Coronary artery (tissue), 2 donors: ENCODE measurements around the gene HOXA13.

Source experiments
- DNase-seq: peaks from one replicate; pipeline ENCODE4 v3.0.0-alpha.2; 2017; ENCODE audit warnings: low spot score
- H3K27ac ChIP-seq, 2 donors: fragments of 200-600 bp; sonication (generic); one replicate each; pipeline ENCODE4 v1.5.1; 2016 to 2019
- H3K4me3 ChIP-seq: fragments of 200-600 bp; sonication (generic); 2 replicates; pipeline ENCODE4 v1.5.1; 2016; ENCODE audit warnings: mild to moderate bottlenecking, moderate library complexity
- TF ChIP-seq, protein P1 (sequence below): fragments of 200-600 bp; sonication (generic); IDR thresholded peaks from one replicate; pipeline ENCODE4 v1.5.1; 2019; ENCODE audit warnings: antibody characterized with exemption

HOXA13 gene

DNA sequence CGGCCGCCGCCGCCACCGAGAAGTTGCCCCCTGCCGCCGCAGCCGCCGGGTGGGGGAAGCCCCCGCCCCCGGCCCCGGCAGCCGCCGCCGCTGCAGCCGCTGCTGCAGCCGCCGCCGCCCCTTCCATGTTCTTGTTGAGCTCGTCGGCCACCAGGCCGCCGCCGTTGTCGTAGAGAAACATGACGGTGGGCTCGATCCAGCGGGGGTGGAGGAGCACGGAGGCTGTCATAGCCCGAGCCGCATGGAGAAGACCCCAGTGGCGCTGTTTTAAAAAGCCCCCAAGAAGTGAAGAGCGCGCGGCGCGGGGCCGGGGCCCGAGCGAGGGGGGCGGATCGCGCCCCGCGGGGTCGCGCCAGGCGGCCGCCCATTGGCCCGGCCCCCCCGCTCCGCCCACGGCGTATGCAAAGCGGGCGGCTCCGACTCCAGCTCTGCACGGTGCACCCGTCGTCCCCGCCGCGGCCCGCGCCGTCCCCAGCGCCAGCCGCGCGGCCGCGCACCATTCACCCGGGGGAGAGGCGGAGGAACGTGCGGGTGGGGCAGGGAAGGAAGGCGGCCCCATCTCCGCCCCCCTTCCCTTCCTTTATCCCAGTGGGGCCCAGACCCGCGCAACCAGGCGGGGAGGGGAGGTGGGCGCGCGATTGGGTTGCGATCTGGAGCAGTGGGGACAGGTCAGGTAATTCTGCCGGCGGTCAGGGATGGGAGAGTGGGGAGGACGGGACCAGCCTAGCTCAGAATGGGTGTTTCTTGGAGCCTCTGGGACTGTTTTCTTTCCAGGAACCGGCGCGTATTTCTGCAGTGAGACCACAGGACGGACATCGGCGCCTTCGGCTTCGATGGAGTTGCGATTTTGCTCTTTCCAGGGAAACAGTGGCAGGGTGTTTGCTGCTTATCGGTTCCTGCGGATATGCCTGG lies at the start of gene HOXA13:
Gene HOXA13, minus strand, starts transcription at position 243 of the 912 bp plus-strand sequence. Its CDS starts 14 bp downstream, at position 229.
- DNase-seq: peak; percentile 62
- TF ChIP-seq, protein P1, sequence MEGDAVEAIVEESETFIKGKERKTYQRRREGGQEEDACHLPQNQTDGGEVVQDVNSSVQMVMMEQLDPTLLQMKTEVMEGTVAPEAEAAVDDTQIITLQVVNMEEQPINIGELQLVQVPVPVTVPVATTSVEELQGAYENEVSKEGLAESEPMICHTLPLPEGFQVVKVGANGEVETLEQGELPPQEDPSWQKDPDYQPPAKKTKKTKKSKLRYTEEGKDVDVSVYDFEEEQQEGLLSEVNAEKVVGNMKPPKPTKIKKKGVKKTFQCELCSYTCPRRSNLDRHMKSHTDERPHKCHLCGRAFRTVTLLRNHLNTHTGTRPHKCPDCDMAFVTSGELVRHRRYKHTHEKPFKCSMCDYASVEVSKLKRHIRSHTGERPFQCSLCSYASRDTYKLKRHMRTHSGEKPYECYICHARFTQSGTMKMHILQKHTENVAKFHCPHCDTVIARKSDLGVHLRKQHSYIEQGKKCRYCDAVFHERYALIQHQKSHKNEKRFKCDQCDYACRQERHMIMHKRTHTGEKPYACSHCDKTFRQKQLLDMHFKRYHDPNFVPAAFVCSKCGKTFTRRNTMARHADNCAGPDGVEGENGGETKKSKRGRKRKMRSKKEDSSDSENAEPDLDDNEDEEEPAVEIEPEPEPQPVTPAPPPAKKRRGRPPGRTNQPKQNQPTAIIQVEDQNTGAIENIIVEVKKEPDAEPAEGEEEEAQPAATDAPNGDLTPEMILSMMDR: no peak
- peak within 1 kb of the TSS; percentile 65 for H3K4me3 ChIP-seq
- no peak within 1 kb of the TSS for H3K27ac ChIP-seq

DNA sequence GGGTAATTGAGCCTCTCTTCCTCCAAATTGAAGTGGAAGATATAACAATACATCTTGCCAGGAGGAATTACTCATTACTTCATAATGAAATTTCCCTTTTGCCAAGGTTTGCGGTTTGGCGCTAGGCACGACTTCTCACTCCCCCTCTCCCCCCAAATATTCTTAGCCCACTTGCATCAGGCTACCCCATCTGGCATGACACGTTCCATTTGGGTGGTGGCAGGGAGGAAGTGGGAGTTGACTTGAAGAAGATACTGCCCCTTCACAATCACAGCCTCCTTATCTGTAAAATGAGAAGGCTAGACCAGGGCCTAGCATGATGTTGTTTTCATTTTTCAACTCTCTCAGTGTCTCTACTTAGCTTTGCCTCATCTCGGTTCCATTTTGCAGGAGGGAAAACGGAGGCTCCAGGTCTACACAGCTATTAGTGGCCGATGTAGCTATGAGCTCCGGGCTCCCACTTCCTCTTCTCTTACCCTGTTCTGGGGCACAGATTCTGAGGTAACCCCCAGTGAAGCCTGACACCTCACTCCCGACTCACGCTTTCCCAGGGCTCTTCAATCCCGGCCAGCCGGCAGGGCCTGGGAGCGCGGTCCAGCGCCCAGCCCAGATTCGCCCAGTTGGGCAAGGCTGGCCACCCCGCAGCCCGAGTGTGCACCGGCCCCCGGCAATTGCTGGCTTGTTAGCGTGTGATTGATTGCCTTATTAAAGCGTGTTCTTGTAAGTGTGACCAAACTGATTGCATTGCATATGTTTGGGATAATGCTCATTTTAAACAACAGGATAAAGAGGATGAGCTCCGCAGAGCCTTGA lies 49.2 kb upstream of the HOXA13 start:
- Histone ChIP-seq H3K27ac (no peak overlapping the region), H3K4me3 (no peak overlapping the region)
- TF ChIP-seq, protein P1: no peak
- no peak for DNase-seq

DNA sequence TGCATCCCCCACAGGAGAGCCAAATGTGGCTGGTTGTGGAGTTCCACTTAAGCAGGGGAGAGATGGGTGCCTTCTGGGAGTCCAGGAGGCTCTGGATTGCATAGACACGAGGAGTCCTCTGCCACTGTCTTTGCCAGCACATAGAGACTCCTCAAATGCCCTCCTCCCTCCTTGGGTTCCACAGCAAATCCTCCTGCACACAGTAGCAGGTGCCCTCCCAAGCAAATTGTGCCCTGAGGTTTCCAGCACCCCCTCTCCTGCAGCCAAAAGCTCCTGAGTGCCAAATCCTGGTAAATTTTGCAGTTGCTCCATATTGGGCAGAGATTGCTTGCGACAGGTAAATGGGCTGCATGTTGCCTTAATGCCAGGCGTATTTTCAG lies 48.5 kb upstream of the HOXA13 start:
- no peak for DNase-seq
- H3K27ac ChIP-seq: no peak overlapping the region
- no peak overlapping the region for H3K4me3 ChIP-seq
- TF ChIP-seq, protein P1: no peak

DNA sequence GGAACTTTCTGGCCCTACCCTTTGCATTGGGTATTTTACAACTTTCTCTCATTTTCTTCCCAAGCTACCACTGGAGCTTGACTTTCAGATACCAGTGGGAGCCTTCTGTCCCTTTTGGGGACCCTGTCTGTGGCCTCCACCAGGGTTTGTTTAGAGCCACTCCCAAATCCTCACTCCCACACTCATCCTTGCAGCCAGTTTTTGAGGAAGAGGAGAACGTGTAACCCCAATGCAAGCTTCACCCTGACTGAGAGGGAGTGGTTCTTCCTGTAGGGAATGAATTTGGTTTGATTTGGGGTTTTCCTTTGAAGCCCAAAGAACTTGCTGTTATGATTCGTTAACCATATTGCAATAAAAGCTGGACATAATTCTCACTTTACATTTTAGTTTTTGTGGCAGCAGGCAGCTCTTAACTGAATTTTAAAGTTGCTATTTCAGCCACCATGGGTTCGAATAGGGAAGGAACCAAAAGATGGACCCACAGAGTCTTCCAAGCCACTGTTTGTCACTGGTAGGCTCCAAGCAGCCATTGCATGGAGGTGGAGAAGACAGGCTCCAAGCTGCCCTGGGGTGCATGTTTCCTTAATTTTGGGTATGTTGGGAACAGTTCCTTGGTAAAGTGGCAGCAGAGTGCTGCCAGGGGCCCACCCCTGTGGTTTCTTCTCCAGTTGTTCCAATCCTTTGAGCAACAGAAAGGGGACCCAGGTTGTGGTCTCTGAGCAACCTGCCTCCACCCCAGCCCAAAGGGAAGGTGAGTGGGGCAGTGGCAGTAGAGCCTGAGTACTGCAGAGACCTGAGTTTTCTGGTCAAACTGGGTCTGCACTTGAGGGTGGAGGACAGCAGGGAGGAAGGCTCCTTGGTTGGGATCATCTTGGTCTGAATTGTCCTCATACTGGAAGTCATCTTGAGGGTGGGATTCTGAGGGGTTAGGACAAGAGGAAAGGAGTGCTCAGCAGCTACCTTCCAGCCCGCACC lies 47.8 kb upstream of the HOXA13 start:
- no peak overlapping the region for H3K27ac ChIP-seq
- DNase-seq: no peak
- TF ChIP-seq, protein P1: no peak
- no peak overlapping the region for H3K4me3 ChIP-seq

DNA sequence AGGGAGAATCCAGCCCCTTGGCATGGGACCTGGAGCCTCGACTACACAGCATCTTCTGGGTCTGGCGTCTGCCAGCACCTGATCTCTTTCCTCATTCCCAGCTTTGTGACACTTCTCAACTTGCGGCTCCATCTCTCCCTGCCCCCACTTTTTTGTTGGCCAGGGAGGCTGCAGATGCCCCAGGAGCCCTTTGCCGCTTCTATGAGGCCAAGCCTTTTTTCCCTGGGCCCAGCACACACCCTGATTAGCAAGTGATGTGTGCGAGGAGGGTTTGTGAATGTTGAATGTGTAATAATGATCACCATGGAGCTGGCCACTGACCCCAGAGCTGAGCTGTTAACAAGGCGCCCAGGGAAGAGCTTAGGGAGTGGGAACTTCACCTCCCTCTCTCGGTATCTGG lies 47.1 kb upstream of the HOXA13 start:
- TF ChIP-seq, protein P1: no peak
- no peak overlapping the region for H3K4me3 ChIP-seq
- no peak for DNase-seq
- H3K27ac ChIP-seq: no peak overlapping the region
